Astrocyte (in vitro differentiated cells and primary cell): ENCODE measurements around the gene NRTN.

Source experiments
- CTCF ChIP-seq: IDR thresholded peaks from 2 replicates; pipeline ENCODE4 v1.5.1; 2011; ENCODE audit warnings: low read depth, mild to moderate bottlenecking, inconsistent platforms, low read length, moderate library complexity; ENCODE audit not compliant: insufficient read depth
- EZH2 ChIP-seq: IDR thresholded peaks from 2 replicates; pipeline ENCODE4 v1.6.1; 2012; ENCODE audit warnings: mild to moderate bottlenecking, low read length, inconsistent platforms; ENCODE audit not compliant: insufficient read depth

GRCh38 chr19:5785423-5785822 lies 19.4 kb upstream of the NRTN start:
- TF ChIP-seq CTCF: no peak
- TF ChIP-seq EZH2: no peak
